Stomach smooth muscle (tissue), 2 donors: ENCODE results near the gene STKLD1.
"Not testable (repeated sequence)": the region's sequence is repeated elsewhere in the genome, so short reads cannot be mapped to it uniquely, and the experiment has no call there.

Source experiments
- H3K27ac ChIP-seq: one replicate; pipeline ENCODE4 v1.7.0; 2013; ENCODE audit warnings: mild to moderate bottlenecking, low read length, inconsistent platforms
- H3K27me3 ChIP-seq, 2 donors: one replicate each; pipeline ENCODE4 v1.7.0; 2013; ENCODE audit warnings: low read length in 2 of 2; ENCODE audit not compliant: insufficient read depth in 2 of 2, control insufficient read depth in 1 of 2
- H3K36me3 ChIP-seq, 2 donors: one replicate each; pipeline ENCODE4 v1.7.0; 2013; ENCODE audit warnings: low read length in 2 of 2; ENCODE audit not compliant: control insufficient read depth in 2 of 2, insufficient read depth in 2 of 2
- H3K4me1 ChIP-seq: one replicate; pipeline ENCODE4 v1.7.0; 2013; ENCODE audit warnings: low read length; ENCODE audit not compliant: control insufficient read depth, insufficient read depth
- H3K4me3 ChIP-seq, 2 donors: one replicate each; pipeline ENCODE4 v1.7.0; 2013; ENCODE audit warnings: low read length in 2 of 2
- H3K9ac ChIP-seq, 2 donors: one replicate each; pipeline ENCODE4 v1.7.0; 2013; ENCODE audit warnings: low read length in 2 of 2, mild to moderate bottlenecking in 1 of 2
- H3K9me3 ChIP-seq, 2 donors: one replicate each; pipeline ENCODE4 v1.7.0; 2013; ENCODE audit warnings: low read length in 2 of 2; ENCODE audit not compliant: control insufficient read depth in 2 of 2
- donor health status: healthy.
- donor health status: Pancreatic carcinoma.

STKLD1 gene

DNA sequence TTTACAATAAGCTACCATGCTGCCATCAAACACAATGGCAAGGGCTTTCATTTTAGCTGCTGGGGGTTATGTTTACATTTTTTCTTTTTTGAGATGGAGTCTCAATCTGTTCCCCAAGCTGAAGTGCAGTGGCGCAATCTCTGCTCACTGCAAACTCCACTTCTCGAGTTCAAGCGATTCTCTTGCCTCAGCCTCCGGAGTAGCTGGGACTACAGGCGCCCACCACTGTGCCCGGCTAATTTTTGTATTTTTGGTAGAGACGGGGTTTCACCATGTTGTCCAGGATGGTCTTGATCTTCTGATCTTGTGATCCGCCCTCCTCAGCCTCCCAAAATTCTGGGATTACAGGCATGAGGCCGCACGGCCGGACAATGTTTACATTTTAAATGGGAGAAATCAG, 41.3 kb upstream of the STKLD1 start:
- Histone ChIP-seq H3K4me3 (peak overlapping the region; percentile 93), H3K9ac (peak overlapping the region in 1 of 2 donors; percentile 83)

DNA sequence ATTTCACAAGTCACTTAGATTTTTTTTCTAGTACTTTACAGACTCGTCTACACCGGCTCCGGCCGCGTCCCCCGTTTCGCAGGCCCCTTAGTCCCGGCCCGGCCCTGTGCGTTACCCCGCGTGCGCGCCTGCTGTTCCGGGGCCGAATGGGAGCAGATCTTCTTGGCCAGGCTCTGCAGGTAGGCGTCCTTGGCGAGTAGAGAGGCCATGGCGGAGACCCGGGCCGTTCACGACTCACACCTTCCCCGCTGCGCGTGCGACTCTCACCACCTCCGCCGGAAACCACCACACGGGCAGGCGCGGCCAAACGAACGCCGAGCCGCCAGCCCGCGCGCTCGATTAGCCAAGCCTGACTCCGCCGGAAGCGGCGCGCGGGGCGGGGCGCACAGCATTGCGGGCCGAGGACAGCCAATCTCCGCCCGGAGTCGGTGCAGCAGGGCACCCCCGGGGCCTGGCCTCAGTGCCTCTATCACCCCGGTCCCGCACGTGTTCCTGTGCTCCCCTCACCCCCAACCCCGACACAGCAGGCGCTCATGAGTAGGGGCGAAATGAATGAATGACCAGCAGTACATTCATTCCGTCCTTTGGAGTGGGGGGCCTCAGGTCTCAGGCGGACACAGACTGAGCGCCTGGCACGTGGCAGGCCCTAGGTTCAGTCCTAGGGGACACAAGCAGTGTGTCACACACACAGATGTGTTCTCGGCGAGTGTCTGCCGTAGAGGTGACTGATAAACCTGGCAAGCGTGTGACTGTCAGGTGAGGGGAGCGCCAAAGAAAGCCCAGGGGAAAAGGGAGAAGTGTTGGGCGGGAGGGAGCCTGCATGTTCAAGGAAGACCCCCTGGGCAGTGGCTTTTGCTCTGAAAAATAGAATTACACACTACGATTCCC, 40.0 kb upstream of the STKLD1 start, which contains the start of gene SURF6:
TSS of gene SURF6 (minus strand) at position 265 of the 888 bp plus-strand sequence. CDS start at position 209, 56 bp downstream.
- peak within 1 kb of the TSS; percentile 69 to 83 for H3K9ac ChIP-seq
- H3K9me3 ChIP-seq = no peaks in the 10 kb centered on the region
- peak within 1 kb of the TSS; percentile 93 for H3K4me3 ChIP-seq
- H3K4me1 ChIP-seq = peaks cover 23% of the 10 kb centered on the region
- peaks cover 39 to 49% of the 10 kb centered on the region in 2 donors for H3K36me3 ChIP-seq
- H3K27ac ChIP-seq = peak within 1 kb of the TSS; percentile 55
- no peaks in the 10 kb centered on the region for H3K27me3 ChIP-seq

More for the DNA sequence above, 41.3 kb upstream of the STKLD1 start:
- Histone ChIP-seq H3K36me3 (peaks cover 35 to 42% of the 10 kb centered on the region in 2 donors), H3K4me1 (peaks cover 23% of the 10 kb centered on the region)
- not testable (repeated sequence) for H3K27ac ChIP-seq, H3K27me3 ChIP-seq, H3K9me3 ChIP-seq

DNA sequence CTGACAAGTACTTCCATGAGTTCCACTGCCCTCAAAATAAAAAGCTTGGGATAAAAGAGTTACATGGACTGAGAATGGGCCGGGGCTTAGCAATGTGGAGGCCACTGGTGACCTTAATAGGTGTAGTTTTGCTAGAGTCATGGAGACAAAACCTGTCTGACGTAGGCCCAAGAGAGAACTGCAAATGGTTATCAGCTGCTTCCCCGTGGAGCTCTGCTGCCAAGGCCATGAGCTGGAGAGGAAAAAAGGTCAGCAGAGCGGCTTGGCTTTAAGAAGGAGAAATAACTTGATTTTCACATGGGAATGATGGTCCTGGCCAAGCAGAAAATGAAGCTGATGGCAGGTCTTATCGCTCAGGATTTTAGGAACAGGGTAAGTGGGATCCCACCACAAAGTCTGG, 36.5 kb upstream of the STKLD1 start:
- Histone ChIP-seq H3K4me1 (peaks cover 16% of the 10 kb centered on the region), H3K27ac (peak overlapping the region; percentile 18), H3K36me3 (peaks cover 38 to 45% of the 10 kb centered on the region in 2 donors), H3K27me3 (no peaks in the 10 kb centered on the region), H3K9me3 (no peaks in the 10 kb centered on the region), H3K9ac (no peak overlapping the region), H3K4me3 (no peak overlapping the region)

DNA sequence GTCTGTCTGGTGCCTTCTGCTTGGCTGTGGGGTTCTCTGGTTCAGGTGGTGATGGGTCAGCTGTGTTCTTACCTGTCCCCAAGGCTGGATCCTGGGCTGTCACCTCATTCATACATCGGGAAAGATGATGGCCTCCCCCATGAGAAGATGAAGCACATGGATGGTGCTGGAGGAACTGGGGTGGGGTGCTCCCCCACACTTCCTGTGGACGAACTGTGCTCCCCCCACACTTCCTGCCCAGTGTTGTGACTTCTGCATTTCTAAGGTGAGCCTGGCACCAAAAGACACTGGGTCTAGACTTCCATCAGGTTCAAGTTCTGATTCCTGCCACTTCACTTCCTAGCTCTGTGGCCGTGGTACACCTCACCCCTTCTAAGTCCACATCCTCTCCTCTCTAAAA, 35.9 kb upstream of the STKLD1 start:
- H3K27me3 ChIP-seq = no peaks in the 10 kb centered on the region
- no peak overlapping the region for H3K9ac ChIP-seq
- H3K4me3 ChIP-seq = no peak overlapping the region
- H3K4me1 ChIP-seq = peaks cover 11% of the 10 kb centered on the region
- H3K36me3 ChIP-seq = peaks cover 43 to 50% of the 10 kb centered on the region in 2 donors
- H3K9me3 ChIP-seq = no peaks in the 10 kb centered on the region
- no peak overlapping the region for H3K27ac ChIP-seq

DNA sequence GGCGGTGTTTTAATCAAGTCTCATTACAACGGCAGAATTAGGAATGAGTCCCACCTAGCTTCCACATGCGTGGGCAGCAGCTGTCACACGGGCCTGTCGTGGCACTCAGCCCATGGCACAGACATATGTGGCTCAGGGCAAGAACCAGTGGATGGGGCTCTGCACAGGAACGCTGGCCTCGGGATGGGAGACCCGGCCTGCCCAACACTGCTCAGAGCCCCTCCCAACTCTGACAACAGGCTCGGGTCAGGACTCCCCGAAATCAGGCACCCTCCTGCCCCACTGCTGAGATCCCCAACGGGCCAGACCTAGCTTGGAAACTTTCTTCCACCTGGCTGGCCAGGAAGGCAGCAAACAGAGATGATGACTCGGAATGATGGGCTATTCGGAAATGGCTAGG, 35.2 kb upstream of the STKLD1 start:
- no peak overlapping the region for H3K27ac ChIP-seq
- peaks cover 45 to 55% of the 10 kb centered on the region in 2 donors for H3K36me3 ChIP-seq
- H3K4me1 ChIP-seq = peaks cover 6% of the 10 kb centered on the region
- H3K9me3 ChIP-seq = no peaks in the 10 kb centered on the region
- no peak overlapping the region for H3K9ac ChIP-seq
- no peaks in the 10 kb centered on the region for H3K27me3 ChIP-seq
- H3K4me3 ChIP-seq = no peak overlapping the region

DNA sequence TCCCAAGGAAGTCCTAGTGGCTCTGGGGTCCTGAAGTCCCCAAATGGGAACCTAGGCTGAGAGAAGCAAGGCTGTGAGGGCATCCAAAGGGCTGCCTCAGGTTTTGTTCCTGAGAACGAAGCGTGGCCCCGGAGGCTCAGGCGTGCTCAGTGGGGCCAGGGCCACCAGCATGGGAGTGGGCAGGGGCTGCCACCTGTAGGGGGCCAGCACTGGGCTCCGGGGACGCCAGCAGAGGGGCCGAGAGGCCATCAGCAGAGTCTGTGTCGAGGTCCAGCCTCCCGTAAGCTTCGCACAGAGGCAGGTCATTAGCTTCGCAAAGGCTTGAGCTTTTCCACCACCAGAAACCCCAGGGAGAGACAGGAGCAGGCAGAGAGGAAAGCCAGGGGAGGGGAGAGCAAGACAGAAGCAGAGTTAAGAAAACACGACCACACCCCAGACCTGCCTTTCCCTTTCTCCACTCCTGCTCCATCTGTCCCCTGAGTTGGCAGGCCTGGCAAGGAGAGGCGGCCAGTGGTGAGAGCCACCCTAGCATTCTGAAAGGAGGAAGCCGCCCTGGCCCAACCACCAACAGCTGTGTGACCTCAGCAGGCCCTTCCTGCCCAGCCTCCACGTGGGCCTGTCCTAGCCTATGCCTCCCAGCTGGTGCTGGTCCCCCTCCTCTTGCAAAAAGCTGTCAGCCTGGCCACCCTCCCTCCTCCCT, 34.6 kb upstream of the STKLD1 start:
- H3K36me3 ChIP-seq = peaks cover 45 to 56% of the 10 kb centered on the region in 2 donors
- H3K9ac ChIP-seq = no peak overlapping the region
- no peak overlapping the region for H3K4me3 ChIP-seq
- H3K4me1 ChIP-seq = peaks cover 8% of the 10 kb centered on the region
- H3K9me3 ChIP-seq = no peaks in the 10 kb centered on the region
- no peak overlapping the region for H3K27ac ChIP-seq
- H3K27me3 ChIP-seq = no peaks in the 10 kb centered on the region

DNA sequence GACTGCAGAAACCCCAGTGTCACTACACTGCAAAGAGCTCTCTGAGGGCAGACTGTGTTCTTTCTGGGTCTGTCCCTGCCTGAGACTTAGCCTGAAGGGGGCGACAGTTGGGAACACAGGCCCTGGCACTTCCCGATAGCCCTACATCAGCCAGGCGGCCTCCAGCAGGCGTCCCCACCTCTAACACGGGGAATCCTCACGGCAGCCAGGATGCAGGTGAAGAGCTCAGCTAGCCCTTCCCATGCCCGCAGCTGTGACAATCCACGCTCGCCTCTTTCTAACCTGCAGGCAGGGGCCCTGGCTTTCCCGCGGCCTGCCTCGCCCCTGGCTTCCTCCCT, 34.1 kb upstream of the STKLD1 start:
- Histone ChIP-seq H3K4me3 (no peak overlapping the region), H3K9me3 (no peaks in the 10 kb centered on the region), H3K9ac (no peak overlapping the region), H3K27ac (no peak overlapping the region), H3K4me1 (peaks cover 11% of the 10 kb centered on the region), H3K27me3 (no peaks in the 10 kb centered on the region), H3K36me3 (peaks cover 45 to 56% of the 10 kb centered on the region in 2 donors)

DNA sequence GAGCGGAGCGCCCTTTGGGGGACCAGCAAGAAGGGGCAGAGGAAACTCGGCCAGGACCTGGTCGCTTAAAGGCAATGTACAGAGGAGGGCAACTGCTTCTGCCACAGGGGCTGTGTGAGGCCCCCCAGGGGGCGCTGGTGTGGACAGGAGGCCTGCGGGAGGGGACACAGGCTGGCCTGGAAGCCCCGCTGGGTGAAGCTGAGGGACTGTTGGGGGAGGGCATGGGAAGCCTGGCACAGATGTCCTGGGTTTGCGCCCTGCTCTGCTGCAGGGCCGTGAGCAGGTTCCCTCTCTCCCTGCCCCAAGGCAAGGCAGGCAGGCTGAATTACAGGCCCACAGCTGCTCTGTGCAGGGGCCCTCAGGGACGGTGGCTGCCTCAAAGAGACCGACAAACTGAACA, 33.6 kb upstream of the STKLD1 start:
- Histone ChIP-seq H3K4me1 (peaks cover 13% of the 10 kb centered on the region), H3K27ac (no peak overlapping the region), H3K9ac (no peak overlapping the region), H3K9me3 (no peaks in the 10 kb centered on the region), H3K36me3 (peaks cover 45 to 56% of the 10 kb centered on the region in 2 donors), H3K27me3 (no peaks in the 10 kb centered on the region), H3K4me3 (no peak overlapping the region)

DNA sequence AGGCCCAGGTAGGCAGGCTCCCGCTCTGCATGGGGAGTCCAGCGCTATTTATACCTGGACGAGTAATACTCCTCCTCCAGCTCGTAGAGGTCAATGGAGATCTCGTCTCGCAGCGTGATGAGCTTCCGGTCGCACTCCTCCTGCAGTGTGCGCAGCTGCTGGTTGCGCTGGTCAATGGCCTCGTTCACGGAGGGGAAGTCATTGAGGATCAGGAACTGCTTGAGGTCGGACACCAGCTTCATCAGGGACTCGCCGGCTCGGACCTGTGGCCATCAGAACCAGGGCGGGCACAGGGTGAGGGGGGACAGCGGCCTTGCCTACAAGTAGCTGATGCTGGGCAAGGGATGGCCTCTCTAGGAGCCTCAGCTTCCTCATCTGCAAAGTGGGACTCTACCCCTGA, 32.1 kb upstream of the STKLD1 start:
- Histone ChIP-seq H3K4me3 (no peak overlapping the region), H3K36me3 (peaks cover 45 to 52% of the 10 kb centered on the region in 2 donors), H3K9me3 (no peaks in the 10 kb centered on the region), H3K27ac (no peak overlapping the region), H3K27me3 (no peaks in the 10 kb centered on the region), H3K4me1 (peaks cover 21% of the 10 kb centered on the region), H3K9ac (no peak overlapping the region)

DNA sequence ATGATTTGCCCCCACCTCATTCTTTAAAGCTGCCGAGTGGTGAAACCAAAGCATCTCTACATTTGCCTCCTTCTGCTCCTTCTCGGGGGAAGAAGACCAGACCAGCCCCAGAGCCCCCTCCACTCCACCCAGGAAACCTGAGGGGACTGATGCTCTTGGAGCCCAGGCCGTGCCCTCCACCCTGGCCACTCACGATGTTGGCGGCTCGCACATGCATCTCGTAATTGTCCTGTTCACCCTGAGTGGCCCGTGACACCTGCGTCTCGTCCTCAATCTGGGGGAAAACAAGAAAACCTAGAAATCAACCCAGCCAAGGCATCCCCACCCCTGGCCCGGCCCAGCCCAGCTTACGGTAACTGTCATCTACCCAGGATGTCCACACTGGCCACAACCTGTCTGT, 31.2 kb upstream of the STKLD1 start:
- Histone ChIP-seq H3K36me3 (peaks cover 51 to 52% of the 10 kb centered on the region in 2 donors), H3K27ac (no peak overlapping the region), H3K9ac (no peak overlapping the region), H3K4me3 (no peak overlapping the region), H3K27me3 (no peaks in the 10 kb centered on the region), H3K4me1 (peaks cover 27% of the 10 kb centered on the region), H3K9me3 (no peaks in the 10 kb centered on the region)
